Upper lobe of left lung (tissue), 6 donors: ENCODE results near the gene RHOG. TPM values are rescaled to one million over a fixed set of nuclear protein-coding genes. Genes with fewer than 3 reads are reported as not detected.

Source experiments
- ATAC-seq, 2 donors: fragments of 200-7000 bp; cut with Tn5 transposase; one replicate each; pipeline ENCODE4 v1.9.1; 2022; ENCODE audit warnings: mild to moderate bottlenecking in 2 of 2, moderate library complexity in 2 of 2; ENCODE audit not compliant: low FRiP score in 2 of 2
- DNase-seq, 2 donors: peaks; one replicate each; pipeline ENCODE4 v3.0.0-alpha.2; 2019 to 2020
- H3K27ac ChIP-seq, 4 donors: fragments of 200-600 bp; sonication (generic); one replicate each; pipeline ENCODE4 v1.5.1; 2016 to 2019
- H3K27me3 ChIP-seq, 4 donors: fragments of 200-600 bp; sonication (generic); one replicate each; pipeline ENCODE4 v1.5.1; 2017 to 2019
- H3K36me3 ChIP-seq, 4 donors: fragments of 200-600 bp; sonication (generic); one replicate each; pipeline ENCODE4 v1.5.1; 2016 to 2019
- H3K4me1 ChIP-seq, 4 donors: fragments of 200-600 bp; sonication (generic); one replicate each; pipeline ENCODE4 v1.5.1; 2018 to 2019
- H3K4me3 ChIP-seq, 4 donors: fragments of 200-600 bp; sonication (generic); one replicate each; pipeline ENCODE4 v1.5.1; 2017 to 2019; ENCODE audit warnings: mild to moderate bottlenecking in 2 of 4, moderate library complexity in 1 of 4
- H3K9me3 ChIP-seq, 4 donors: fragments of 200-600 bp; sonication (generic); one replicate each; pipeline ENCODE4 v1.5.1; 2018 to 2019
- EP300 ChIP-seq, 4 donors: sonication (generic); formaldehyde crosslinking; IDR thresholded peaks; one replicate each; pipeline ENCODE4 v1.5.1; 2017; ENCODE audit warnings: antibody characterized with exemption in 4 of 4, control low read depth in 2 of 4
- POLR2A ChIP-seq, 4 donors: fragments of 450-650 bp; IDR thresholded peaks; one replicate each; pipeline ENCODE4 v1.5.1; 2016 to 2017; ENCODE audit warnings: antibody characterized with exemption in 4 of 4, mild to moderate bottlenecking in 2 of 4
- POLR2AphosphoS5 ChIP-seq, 2 donors: sonication (generic); formaldehyde crosslinking; IDR thresholded peaks; one replicate each; pipeline ENCODE4 v1.5.1; 2017; ENCODE audit warnings: antibody characterized with exemption in 2 of 2
- WGBS, 2 donors: methylation state at CpG; one replicate each; pipeline ENCODE4 v1.1.5; 2017 to 2018; 5-methylcytosine and 5-hydroxymethylcytosine counted together
- total RNA-seq, 6 donors: library from RNA; depleted of rRNA in 4 of 6; stranded (reverse); fragments of >200 nt in 4 of 6; gene quantifications; one replicate each; pipeline versions ENCODE4 v1.1.0 to v1.2.1, GENCODE V29; 2016 to 2021
- TF ChIP-seq, protein P1 (sequence below), 6 experiments: fragments of 450-650 bp in 4 of 6; fragments of 200-600 bp in 2 of 6; sonication (generic) in 2 of 6; IDR thresholded peaks; one replicate each; pipeline ENCODE4 v1.5.1; 2016 to 2019; ENCODE audit warnings: antibody characterized with exemption in 6 of 6
- donor health status: DM: no; HTN: no; CAD: no; lungs with moderate emphysema.
- donor health status: DM: no; HTN: yes; CAD: no; lungs with severe emphysema.

RHOG gene
- total RNA-seq, 6 donors from 2014 or later: 67.0 to 137 (median 85.1) TPM

GRCh38 chr11:3882655-3883054, 41.9 kb upstream of the RHOG start:
- H3K27ac ChIP-seq: no peak overlapping the region
- H3K4me1 ChIP-seq: peaks cover 25 to 46% (median 29%) of the 10 kb centered on the region in 4 donors
- DNase-seq: no peak
- no peak for ATAC-seq
- H3K27me3 ChIP-seq: no peaks in the 10 kb centered on the region
- TF ChIP-seq, protein P1, sequence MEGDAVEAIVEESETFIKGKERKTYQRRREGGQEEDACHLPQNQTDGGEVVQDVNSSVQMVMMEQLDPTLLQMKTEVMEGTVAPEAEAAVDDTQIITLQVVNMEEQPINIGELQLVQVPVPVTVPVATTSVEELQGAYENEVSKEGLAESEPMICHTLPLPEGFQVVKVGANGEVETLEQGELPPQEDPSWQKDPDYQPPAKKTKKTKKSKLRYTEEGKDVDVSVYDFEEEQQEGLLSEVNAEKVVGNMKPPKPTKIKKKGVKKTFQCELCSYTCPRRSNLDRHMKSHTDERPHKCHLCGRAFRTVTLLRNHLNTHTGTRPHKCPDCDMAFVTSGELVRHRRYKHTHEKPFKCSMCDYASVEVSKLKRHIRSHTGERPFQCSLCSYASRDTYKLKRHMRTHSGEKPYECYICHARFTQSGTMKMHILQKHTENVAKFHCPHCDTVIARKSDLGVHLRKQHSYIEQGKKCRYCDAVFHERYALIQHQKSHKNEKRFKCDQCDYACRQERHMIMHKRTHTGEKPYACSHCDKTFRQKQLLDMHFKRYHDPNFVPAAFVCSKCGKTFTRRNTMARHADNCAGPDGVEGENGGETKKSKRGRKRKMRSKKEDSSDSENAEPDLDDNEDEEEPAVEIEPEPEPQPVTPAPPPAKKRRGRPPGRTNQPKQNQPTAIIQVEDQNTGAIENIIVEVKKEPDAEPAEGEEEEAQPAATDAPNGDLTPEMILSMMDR (IDR thresholded peaks at IDR 0.05): no peak
- TF ChIP-seq POLR2AphosphoS5 (IDR thresholded peaks at IDR 0.05): no peak
- no peak for TF ChIP-seq EP300 (IDR thresholded peaks at IDR 0.05)
- TF ChIP-seq POLR2A (IDR thresholded peaks at IDR 0.05): no peak
- H3K9me3 ChIP-seq: no peaks in the 10 kb centered on the region
- no peak overlapping the region for H3K4me3 ChIP-seq
- no peaks in the 10 kb centered on the region for H3K36me3 ChIP-seq

DNA sequence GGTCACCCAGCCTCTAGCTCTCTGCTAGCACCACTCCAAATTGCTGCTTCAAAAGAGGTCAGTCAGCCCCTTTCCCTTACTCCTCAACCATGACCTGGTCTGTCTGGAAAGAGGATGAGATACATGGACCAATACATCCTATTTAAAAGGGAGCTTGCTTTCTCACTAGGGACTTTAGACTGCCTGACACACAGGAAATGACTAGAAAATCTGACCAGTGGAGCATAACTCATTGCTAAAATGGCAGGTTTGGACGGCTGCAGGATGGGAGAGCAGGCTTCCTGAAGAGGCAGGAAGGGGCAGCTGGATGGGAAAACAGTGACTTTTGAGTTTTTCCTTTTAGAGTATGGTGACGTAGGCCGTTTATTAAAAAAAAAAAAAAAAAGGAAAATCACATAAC, 40.0 kb upstream of the RHOG start:
- TF ChIP-seq, protein P1 (IDR thresholded peaks at IDR 0.05): no peak
- TF ChIP-seq POLR2A (IDR thresholded peaks at IDR 0.05) (no peak), EP300 (IDR thresholded peaks at IDR 0.05) (no peak), POLR2AphosphoS5 (IDR thresholded peaks at IDR 0.05) (no peak)
- no peaks in the 10 kb centered on the region for H3K36me3 ChIP-seq
- peak overlapping the region in 3 of 4 donors; percentile 30 to 60 (median 57) for H3K27ac ChIP-seq
- DNase-seq (no peak), ATAC-seq (peak in 1 of 2 donors; percentile 23)
- H3K27me3 ChIP-seq: no peaks in the 10 kb centered on the region
- peaks cover 28 to 53% (median 32%) of the 10 kb centered on the region in 4 donors for H3K4me1 ChIP-seq
- no peak overlapping the region for H3K4me3 ChIP-seq
- no peaks in the 10 kb centered on the region for H3K9me3 ChIP-seq
- 49 to 61% methylated on average over 3 of the region's 3 CpGs for WGBS, 2 donors

GRCh38 chr11:3879967-3880542, 39.3 kb upstream of the RHOG start:
- DNase-seq (no peak), ATAC-seq (peak; percentile 14 to 54)
- whole genome bisulfite sequencing, 2 donors: 52 to 72% methylated on average over 2 of the region's 2 CpGs
- Histone ChIP-seq H3K9me3 (no peaks in the 10 kb centered on the region), H3K36me3 (no peaks in the 10 kb centered on the region), H3K27me3 (no peaks in the 10 kb centered on the region), H3K27ac (peak overlapping the region in 3 of 4 donors; percentile 30 to 60 (median 57)), H3K4me1 (peaks cover 28 to 50% (median 32%) of the 10 kb centered on the region in 4 donors), H3K4me3 (no peak overlapping the region)
- TF ChIP-seq, protein P1 (IDR thresholded peaks at IDR 0.05): no peak
- no peak for TF ChIP-seq POLR2A (IDR thresholded peaks at IDR 0.05)
- TF ChIP-seq EP300 (IDR thresholded peaks at IDR 0.05): no peak
- TF ChIP-seq POLR2AphosphoS5 (IDR thresholded peaks at IDR 0.05): no peak

DNA sequence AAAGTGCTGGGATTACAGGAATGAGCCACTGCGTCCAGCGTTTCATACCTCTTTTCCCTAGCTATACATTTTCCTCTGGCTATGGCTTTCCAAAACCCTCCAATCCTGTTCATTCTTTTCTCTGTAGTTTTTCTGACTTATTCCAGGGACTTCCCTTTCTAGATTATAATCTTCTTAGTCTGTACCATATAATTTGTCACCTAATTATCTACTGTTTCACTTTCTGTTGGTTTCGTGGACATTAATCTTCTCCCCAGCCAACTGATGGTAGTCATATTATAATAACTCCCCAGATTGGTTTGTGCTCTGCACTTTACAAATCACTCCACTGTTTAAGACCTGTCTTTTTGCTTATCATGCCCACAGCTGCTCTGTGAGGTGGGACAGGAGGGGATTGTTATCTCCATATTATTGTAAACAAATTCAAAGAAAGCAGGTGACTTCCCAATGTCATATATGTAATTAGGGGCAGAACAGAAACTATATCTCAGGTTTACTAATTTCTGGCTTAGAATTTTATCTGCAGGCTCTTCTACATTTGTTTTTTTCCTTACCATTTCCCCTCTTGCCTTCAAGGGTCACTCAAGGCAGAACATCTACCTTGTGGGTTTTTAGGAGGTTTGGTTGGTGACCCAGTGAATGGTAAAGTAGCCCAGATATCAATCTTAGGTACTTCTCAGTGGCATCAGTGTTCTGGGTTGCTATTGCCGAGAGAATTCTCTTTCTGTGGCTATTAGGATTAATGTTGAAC, 38.6 kb upstream of the RHOG start:
- Histone ChIP-seq H3K4me3 (no peak overlapping the region), H3K27me3 (no peaks in the 10 kb centered on the region), H3K4me1 (peaks cover 28 to 48% (median 32%) of the 10 kb centered on the region in 4 donors), H3K36me3 (no peaks in the 10 kb centered on the region), H3K27ac (peak overlapping the region in 3 of 4 donors; percentile 30 to 60 (median 57)), H3K9me3 (no peaks in the 10 kb centered on the region)
- no peak for DNase-seq
- WGBS, 2 donors: 61 to 63% methylated on average over 3 of the region's 4 CpGs
- TF ChIP-seq POLR2AphosphoS5 (IDR thresholded peaks at IDR 0.05): no peak
- no peak for TF ChIP-seq POLR2A (IDR thresholded peaks at IDR 0.05)
- TF ChIP-seq, protein P1 (IDR thresholded peaks at IDR 0.05): no peak
- ATAC-seq: no peak
